SJSA1 (cell line): ENCODE measurements around the gene ACCS. TPM values are rescaled to one million over a fixed set of nuclear protein-coding genes. Genes with fewer than 3 reads are reported as not detected.

Source experiments
- DNase-seq, 2 experiments: peaks; one replicate each; pipeline ENCODE4 v3.0.0-alpha.2; 2015 to 2020; ENCODE audit warnings: low spot score in 2 of 2, low read depth in 1 of 2
- H3K27ac ChIP-seq: fragments of 250-450 bp; sonication (Bioruptor Pico); 2 replicates; pipeline ENCODE4 v1.5.1; 2020; ENCODE audit warnings: mild to moderate bottlenecking, moderate library complexity
- H3K27me3 ChIP-seq: fragments of 250-450 bp; sonication (Bioruptor Pico); replicated peaks from 2 replicates; pipeline ENCODE4 v1.5.1; 2020; ENCODE audit warnings: mild to moderate bottlenecking, moderate library complexity
- H3K36me3 ChIP-seq: fragments of 250-450 bp; sonication (Bioruptor Pico); 2 replicates; pipeline ENCODE4 v1.5.1; 2020; ENCODE audit warnings: mild to moderate bottlenecking
- H3K4me1 ChIP-seq: fragments of 250-450 bp; sonication (Bioruptor Pico); replicated peaks from 2 replicates; pipeline ENCODE4 v1.6.1; 2021; ENCODE audit warnings: mild to moderate bottlenecking
- H3K4me3 ChIP-seq: fragments of 250-450 bp; sonication (Bioruptor Pico); 2 replicates; pipeline ENCODE4 v1.5.1; 2020; ENCODE audit warnings: mild to moderate bottlenecking
- H3K9me3 ChIP-seq: fragments of 250-450 bp; sonication (Bioruptor Pico); replicated peaks from 2 replicates; pipeline ENCODE4 v1.5.1; 2020; ENCODE audit warnings: mild to moderate bottlenecking
- total RNA-seq: library from RNA; depleted of rRNA; stranded (reverse); fragments of >200 nt; shearing (Covaris generic); gene quantifications from 2 replicates; pipeline ENCODE4 v1.2.3, GENCODE V29; 2014

The ACCS gene
- total RNA-seq, 1 experiment from 2014 or later = 5.3 TPM

DNA sequence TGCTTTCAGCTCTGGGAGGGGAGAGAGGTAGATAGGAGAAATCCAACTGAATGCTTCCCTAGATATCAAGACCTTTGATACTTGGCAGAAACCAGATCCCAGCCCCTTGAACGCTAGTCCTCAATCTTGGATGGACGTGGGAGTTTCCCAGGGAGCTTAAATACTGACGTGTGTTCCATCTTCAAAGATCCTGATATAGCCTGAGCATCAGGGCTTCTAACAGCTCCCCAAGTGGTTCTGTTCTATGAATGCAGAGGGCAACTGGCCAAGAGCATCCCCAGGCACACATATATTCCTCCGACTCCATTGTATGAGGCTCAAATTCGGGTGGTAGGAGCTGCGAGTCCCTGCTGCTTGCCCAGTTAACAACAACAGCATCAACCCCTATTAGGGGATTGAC lies 8.7 kb upstream of the ACCS start:
- no peak overlapping the region for H3K27ac ChIP-seq
- no peaks in the 10 kb centered on the region for H3K9me3 ChIP-seq
- DNase-seq = no peak
- H3K36me3 ChIP-seq = no peaks in the 10 kb centered on the region
- no peak overlapping the region for H3K4me3 ChIP-seq
- no peaks in the 10 kb centered on the region for H3K4me1 ChIP-seq
- no peaks in the 10 kb centered on the region for H3K27me3 ChIP-seq

- H3K4me3 ChIP-seq = no peak overlapping the region
- no peak overlapping the region for H3K27ac ChIP-seq
- no peaks in the 10 kb centered on the region for H3K27me3 ChIP-seq
- DNase-seq = no peak
- no peaks in the 10 kb centered on the region for H3K4me1 ChIP-seq
- H3K9me3 ChIP-seq = no peaks in the 10 kb centered on the region
- H3K36me3 ChIP-seq = no peaks in the 10 kb centered on the region
Observed at GRCh38 chr11:44058275-44058674, 7.8 kb upstream of the ACCS start.

DNA sequence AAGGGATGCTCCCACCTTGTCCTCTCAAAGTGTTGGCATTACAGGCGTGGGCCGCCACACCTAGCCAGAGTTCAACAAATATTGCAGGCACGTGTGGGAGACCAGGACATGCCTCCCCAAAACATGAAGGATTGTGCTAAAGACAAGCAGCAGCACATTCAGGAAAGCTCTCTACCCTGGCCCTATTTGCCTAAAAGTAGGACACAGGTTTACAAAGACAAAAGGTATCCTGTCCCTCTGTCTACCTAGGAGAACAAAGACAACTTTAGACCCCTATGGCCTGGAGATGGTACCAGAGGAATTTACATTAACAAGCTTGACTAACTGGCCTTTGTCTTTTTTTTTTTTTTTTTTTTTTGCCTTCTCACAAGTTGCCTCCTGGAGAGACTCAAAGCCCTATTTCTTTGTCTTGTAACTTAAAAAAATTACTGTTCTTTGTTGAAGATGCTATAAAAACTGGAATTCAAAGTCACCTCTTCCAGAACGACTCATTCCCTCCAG lies 859 bp upstream of the ACCS start:
- DNase-seq = no peak
- H3K4me3 ChIP-seq = peak overlapping the region; percentile 50
- H3K4me1 ChIP-seq = peaks cover 22% of the 10 kb centered on the region
- no peaks in the 10 kb centered on the region for H3K9me3 ChIP-seq
- H3K36me3 ChIP-seq = no peaks in the 10 kb centered on the region
- no peaks in the 10 kb centered on the region for H3K27me3 ChIP-seq
- H3K27ac ChIP-seq = peak overlapping the region; percentile 60

GRCh38 chr11:44066732-44067141 lies 667 bp downstream of the ACCS start:
- Histone ChIP-seq H3K27me3 (no peaks in the 10 kb centered on the region), H3K4me3 (peak overlapping the region; percentile 50), H3K27ac (peak overlapping the region; percentile 60), H3K4me1 (peaks cover 22% of the 10 kb centered on the region), H3K36me3 (peaks cover 4% of the 10 kb centered on the region), H3K9me3 (no peaks in the 10 kb centered on the region)
- DNase-seq = peak in 1 of 2 experiments; percentile 66

GRCh38 chr11:44067266-44067665 lies 1.2 kb downstream of the ACCS start:
- no peak for DNase-seq
- H3K27ac ChIP-seq = no peak overlapping the region
- H3K4me1 ChIP-seq = peaks cover 22% of the 10 kb centered on the region
- H3K9me3 ChIP-seq = no peaks in the 10 kb centered on the region
- no peaks in the 10 kb centered on the region for H3K27me3 ChIP-seq
- H3K36me3 ChIP-seq = peaks cover 5% of the 10 kb centered on the region
- H3K4me3 ChIP-seq = no peak overlapping the region

DNA sequence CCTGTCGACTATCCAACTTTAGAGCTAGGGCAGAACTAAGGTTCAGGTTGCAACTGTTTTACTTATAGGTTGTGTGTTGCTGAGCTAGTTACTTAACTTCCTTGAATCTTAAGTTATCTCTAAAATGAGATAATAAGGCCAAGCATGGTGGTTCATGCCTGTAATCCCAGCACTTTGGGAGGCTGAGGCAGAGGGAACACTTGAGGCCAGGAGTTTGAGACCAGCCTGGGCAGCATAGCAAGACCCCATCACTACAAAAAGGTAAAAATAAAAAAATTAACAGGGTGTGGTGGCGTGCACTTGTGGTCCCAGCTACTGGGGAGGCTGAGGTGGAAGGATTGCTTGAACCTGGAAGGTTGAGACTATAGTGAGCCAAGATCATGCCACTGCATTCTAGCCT lies 2.1 kb downstream of the ACCS start:
- H3K27ac ChIP-seq = no peak overlapping the region
- H3K36me3 ChIP-seq = peaks cover 5% of the 10 kb centered on the region
- H3K27me3 ChIP-seq = no peaks in the 10 kb centered on the region
- DNase-seq = no peak
- H3K4me3 ChIP-seq = no peak overlapping the region
- no peaks in the 10 kb centered on the region for H3K9me3 ChIP-seq
- H3K4me1 ChIP-seq = peaks cover 22% of the 10 kb centered on the region

DNA sequence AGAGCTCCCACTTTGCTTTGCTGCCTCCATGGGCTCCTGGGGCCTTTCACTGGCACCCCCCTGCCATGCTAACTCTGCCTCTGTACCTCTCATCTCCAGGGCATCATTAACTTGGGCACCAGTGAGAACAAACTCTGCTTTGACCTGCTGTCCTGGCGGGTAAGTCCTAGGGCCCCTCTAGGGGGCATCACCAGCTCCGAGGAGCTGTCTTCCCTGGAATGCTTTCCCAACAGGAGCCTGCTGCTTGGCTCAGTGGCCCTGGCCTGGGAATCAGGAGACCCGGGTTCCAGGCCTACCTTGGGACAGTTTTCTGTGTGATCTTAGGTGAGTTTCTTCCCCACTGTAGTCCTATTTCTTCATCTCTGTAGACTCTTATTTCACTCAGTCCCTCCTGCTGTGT lies 5.1 kb downstream of the ACCS start:
- H3K4me3 ChIP-seq = no peak overlapping the region
- DNase-seq = no peak
- H3K36me3 ChIP-seq = peaks cover 13% of the 10 kb centered on the region
- peaks cover 8% of the 10 kb centered on the region for H3K4me1 ChIP-seq
- H3K27ac ChIP-seq = no peak overlapping the region
- H3K27me3 ChIP-seq = no peaks in the 10 kb centered on the region
- H3K9me3 ChIP-seq = no peaks in the 10 kb centered on the region

GRCh38 chr11:44072757-44073658 lies 6.9 kb downstream of the ACCS start:
- Histone ChIP-seq H3K9me3 (no peaks in the 10 kb centered on the region), H3K27me3 (no peaks in the 10 kb centered on the region), H3K36me3 (peaks cover 16% of the 10 kb centered on the region), H3K4me1 (no peaks in the 10 kb centered on the region), H3K4me3 (no peak overlapping the region), H3K27ac (no peak overlapping the region)
- no peak for DNase-seq

DNA sequence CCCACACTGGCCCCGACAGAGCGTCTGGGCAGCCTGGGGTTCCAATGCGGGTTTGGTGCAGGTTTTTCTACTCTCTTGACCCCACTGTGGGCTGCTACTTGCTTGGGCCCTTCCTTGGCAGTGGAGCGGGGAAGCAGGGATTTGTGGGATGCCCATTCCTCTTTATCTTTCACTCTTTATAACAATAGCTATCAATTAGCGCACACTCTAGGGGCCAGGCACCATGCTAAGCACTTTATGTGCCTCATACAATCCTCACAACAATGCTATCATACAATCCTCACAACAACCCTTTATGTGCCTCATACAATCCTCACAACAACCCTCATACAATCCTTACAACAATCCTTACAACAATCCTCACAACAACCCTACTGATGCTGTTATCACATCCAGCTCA lies 12.7 kb downstream of the ACCS start:
- no peaks in the 10 kb centered on the region for H3K27me3 ChIP-seq

DNA sequence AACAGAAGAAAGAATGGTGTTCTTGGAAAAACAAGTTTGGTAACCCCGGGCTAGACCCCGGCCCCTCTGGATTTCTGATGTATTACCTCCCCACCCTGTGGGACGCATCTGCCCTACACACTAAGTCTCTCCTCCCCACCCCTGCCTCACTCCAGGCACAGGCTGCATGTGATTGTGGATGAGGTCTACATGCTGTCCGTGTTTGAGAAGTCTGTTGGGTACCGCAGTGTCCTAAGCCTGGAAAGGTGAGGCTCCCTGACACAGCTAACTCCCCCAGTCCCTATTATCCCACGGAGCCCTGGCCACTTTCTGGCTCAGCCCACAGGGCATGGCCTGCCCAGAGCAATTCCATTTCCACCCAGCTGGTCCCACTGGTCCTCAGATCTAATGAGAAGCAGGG lies 13.3 kb downstream of the ACCS start:
- H3K4me3 ChIP-seq = no peak overlapping the region
- peaks cover 11% of the 10 kb centered on the region for H3K36me3 ChIP-seq
- H3K27ac ChIP-seq = no peak overlapping the region
- peaks cover 12% of the 10 kb centered on the region for H3K4me1 ChIP-seq
- no peaks in the 10 kb centered on the region for H3K27me3 ChIP-seq
- DNase-seq = peak in 1 of 2 experiments; percentile 41
- H3K9me3 ChIP-seq = no peaks in the 10 kb centered on the region

More for the DNA sequence above, 12.7 kb downstream of the ACCS start:
- no peak overlapping the region for H3K4me3 ChIP-seq
- H3K4me1 ChIP-seq = peaks cover 7% of the 10 kb centered on the region
- H3K36me3 ChIP-seq = peaks cover 11% of the 10 kb centered on the region
- no peak overlapping the region for H3K27ac ChIP-seq
- no peaks in the 10 kb centered on the region for H3K9me3 ChIP-seq
- DNase-seq = no peak

GRCh38 chr11:44080951-44081350 lies 14.9 kb downstream of the ACCS start:
- H3K27me3 ChIP-seq = no peaks in the 10 kb centered on the region
- no peak overlapping the region for H3K27ac ChIP-seq
- DNase-seq = peak in 1 of 2 experiments; percentile 44
- H3K4me1 ChIP-seq = peaks cover 13% of the 10 kb centered on the region
- no peaks in the 10 kb centered on the region for H3K9me3 ChIP-seq
- H3K36me3 ChIP-seq = peaks cover 6% of the 10 kb centered on the region
- no peak overlapping the region for H3K4me3 ChIP-seq

DNA sequence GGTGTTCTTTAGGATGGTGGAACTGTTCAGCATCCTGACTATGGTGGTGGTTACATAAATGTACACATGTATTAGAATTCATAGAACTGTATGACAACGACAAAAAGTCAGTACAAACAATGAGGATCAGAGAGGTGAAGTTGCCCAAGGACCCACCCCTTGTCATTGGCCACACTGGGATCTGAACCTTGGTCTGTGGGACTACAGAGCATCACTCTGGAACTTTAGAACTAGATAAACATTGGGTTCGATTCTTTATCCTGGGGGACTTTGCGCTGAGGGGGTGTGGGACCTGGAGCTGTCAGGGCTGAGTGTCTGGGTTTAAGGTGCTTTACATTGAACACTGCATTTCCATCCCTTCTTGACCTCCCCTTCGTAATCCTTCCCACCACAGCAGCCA lies 16.6 kb downstream of the ACCS start:
- no peak overlapping the region for H3K27ac ChIP-seq
- no peak overlapping the region for H3K4me3 ChIP-seq
- no peaks in the 10 kb centered on the region for H3K9me3 ChIP-seq
- peaks cover 13% of the 10 kb centered on the region for H3K4me1 ChIP-seq
- H3K36me3 ChIP-seq = no peaks in the 10 kb centered on the region
- DNase-seq = peak in 1 of 2 experiments; percentile 31
- no peaks in the 10 kb centered on the region for H3K27me3 ChIP-seq

DNA sequence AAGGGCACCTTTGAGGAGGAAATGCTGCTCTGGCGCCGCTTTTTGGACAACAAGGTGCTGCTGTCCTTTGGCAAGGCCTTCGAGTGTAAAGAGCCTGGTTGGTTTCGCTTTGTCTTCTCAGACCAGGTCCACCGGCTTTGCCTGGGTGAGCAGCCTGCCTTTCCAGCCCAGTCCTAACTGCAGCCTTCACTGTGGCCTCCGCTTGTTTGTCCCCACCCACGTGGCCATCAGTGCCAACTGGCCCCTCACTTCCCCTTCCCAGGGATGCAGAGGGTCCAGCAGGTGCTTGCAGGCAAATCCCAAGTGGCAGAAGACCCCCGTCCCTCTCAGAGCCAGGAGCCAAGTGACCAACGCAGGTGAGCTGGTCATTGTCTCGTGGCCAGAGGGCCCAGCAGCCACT lies 17.4 kb downstream of the ACCS start:
- peaks cover 13% of the 10 kb centered on the region for H3K4me1 ChIP-seq
- no peak overlapping the region for H3K27ac ChIP-seq
- no peaks in the 10 kb centered on the region for H3K27me3 ChIP-seq
- no peak overlapping the region for H3K4me3 ChIP-seq
- no peaks in the 10 kb centered on the region for H3K36me3 ChIP-seq
- H3K9me3 ChIP-seq = no peaks in the 10 kb centered on the region
- peak in 1 of 2 experiments; percentile 47 for DNase-seq

DNA sequence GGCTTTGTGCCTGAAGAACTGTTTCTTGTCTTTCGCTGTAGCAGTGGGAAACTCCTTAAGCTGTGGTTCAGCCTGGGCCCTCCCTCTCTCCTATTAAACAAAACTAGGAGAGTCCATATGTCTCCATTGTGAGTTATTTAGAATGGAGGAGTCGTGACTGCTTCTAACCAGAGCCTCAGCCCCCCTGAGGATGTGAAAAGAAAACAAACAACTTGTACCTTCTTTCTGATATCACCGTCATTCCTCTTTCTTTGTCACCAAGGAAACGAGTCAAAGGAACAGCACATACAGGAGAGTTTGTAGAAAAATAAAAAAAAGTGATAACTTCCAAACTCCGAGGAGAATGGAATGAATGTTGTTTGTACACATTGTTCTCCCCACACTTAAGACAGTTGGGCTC lies 17.8 kb downstream of the ACCS start:
- no peaks in the 10 kb centered on the region for H3K27me3 ChIP-seq

More for the DNA sequence above, 17.8 kb downstream of the ACCS start:
- DNase-seq = peak; percentile 28 to 42
- no peaks in the 10 kb centered on the region for H3K36me3 ChIP-seq
- no peaks in the 10 kb centered on the region for H3K9me3 ChIP-seq
- H3K4me1 ChIP-seq = peaks cover 13% of the 10 kb centered on the region
- no peak overlapping the region for H3K27ac ChIP-seq
- H3K4me3 ChIP-seq = no peak overlapping the region
